Measurements from ENCODE around the gene ANKRD62.

- TF ChIP-seq TAF1 (IDR thresholded peaks at IDR 0.05; ENCODE audit: borderline replicate concordance, low read depth, low read length) (no peak), POLR2AphosphoS5 (IDR thresholded peaks at IDR 0.05; ENCODE audit: low read depth, low read length) (no peak)
These were observed 71.6 kb downstream of the ANKRD62 start for GRCh38 chr18:12165038-12165768.
